Activated CD4-positive, alpha-beta T cell treated with anti-CD3 and anti-CD28 coated beads for 1 hour (primary cell): Measurements from ENCODE around the gene ATP10A.
"Not testable (repeated sequence)": the region's sequence is repeated elsewhere in the genome, so short reads cannot be mapped to it uniquely, and the experiment has no call there.

Source experiments
- DNase-seq: peaks from one replicate; pipeline ENCODE4 v3.0.0-alpha.2; 2020

ATP10A gene

DNA sequence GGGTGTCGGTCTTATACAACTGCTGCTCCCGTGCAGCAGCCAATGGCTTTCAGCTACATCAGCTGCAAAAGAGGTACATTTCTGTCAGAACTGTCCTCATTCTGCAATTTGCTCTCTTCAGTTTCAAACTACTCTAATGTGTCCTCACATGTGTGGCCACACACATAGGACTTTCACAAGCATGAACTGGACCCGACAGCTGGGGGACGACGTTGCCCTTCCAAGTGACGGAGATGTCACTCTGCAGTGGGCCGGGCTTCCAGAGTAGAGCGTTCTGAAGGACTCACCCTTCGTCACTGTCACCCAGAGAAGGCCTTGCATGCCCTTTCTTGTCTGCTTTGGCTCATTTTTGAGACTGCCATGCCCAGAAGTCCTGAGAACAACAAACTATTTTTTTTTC, 189.8 kb downstream of the ATP10A start:
- no peak for DNase-seq

- no peak for DNase-seq
Measured at GRCh38 chr15:25671132-25671531, 192.0 kb downstream of the ATP10A start.

GRCh38 chr15:25670621-25671020, 192.5 kb downstream of the ATP10A start:
- DNase-seq: no peak

GRCh38 chr15:25670025-25670554, 193.0 kb downstream of the ATP10A start:
- no peak for DNase-seq

DNA sequence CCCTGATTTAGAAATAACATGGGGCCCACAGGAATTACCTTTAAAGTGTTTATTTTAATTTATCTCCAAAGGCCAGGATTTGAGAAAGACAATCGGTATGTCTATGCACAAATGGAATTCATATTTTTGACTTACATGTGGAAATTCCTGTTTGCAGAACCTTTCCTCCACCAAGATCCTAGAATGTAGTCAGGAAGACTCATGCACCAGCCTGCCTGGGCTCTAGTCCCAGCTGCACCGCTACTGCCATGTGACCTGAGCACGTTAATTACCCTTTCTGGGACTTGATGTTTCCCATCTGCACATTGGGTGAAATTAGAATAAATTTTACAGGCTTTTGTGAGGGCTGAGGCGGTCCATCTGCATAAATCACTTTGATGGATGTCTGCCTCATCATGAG, 194.2 kb downstream of the ATP10A start:
- DNase-seq: no peak

DNA sequence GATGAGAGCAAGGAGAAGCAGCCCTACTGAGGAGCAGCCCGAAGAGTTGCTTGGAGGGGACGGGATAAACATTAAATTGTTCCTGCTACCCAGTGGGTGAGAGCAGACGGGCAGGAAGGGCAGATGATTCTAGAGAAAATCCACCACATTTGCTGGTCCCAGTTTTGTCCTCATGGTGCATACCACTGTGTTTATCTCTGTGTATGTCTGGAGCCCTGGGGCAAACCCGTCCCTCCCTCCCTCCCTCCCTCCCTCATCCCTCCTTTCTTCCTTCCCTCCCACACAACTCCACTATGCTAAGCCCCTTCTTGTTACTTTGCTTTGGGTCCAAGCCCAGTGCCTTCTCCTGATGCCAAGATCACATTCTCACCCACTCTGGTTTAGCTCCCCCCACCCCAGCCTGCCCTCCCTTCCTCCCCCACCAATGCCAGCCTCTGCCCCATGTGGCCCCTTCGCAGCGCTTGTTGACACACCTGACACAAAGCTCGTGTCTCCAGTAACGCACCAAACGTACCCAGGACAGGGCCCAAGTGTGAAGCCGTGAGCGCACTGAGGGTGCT, 194.8 kb downstream of the ATP10A start:
- no peak for DNase-seq

DNA sequence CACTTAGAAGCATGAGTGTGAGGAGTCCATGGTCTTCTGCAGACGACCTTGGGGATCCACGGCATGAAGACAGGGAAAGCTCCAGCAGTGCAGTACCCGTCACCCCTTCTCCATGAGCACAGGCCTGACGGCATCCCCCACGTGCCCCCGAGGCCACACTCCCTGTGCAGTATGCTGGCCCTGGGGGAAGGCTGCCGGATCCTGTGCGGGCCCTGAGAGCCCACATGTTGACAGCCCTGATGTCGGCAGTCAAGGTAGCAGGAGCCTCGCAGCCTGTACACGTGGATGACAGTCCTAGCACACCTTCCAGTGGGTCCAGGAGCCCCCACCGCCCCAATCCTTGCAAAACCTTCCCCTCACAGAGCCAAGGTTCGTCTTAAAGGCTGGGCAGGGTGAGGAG, 195.3 kb downstream of the ATP10A start:
- DNase-seq: no peak

- no peak for DNase-seq
Measured at GRCh38 chr15:25665913-25666312, 197.2 kb downstream of the ATP10A start.

DNA sequence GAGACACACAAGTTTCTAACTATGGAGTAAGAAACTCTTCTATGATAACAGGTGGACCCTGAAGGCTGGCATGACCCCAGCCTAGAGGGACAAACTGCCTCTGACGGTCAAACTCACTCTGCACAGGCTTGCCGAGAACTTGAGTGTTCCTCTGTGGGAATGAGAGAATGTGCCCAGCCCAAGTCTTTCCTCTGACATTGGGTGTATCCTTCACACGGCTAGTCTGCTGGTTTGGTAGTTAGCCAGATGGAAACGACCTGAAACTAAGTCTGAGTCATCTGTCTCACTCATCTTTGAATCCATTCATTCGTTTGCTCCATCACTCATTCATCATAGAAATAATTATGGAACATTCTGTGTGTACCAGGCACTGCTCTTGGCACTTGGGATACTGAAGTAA, 198.4 kb downstream of the ATP10A start:
- DNase-seq: no peak

DNA sequence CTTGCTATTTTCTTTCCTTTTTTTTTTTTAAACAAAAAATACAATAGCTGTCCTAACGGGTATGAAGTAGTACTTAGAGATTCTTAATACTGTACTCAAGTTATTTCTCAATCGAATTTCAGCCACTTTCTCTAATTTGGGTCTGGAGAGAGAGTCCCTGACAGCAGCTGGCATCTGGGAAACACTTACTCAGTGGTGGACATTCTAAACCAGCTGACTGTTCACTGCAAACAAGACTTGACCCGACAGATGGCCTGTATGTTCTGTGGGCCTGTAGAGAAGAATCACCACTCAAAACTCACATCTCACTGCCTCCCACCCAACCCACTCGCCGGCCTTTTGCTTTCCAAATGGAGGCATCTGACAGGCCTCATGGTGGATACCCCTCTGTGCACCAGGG, 199.6 kb downstream of the ATP10A start:
- no peak for DNase-seq

DNA sequence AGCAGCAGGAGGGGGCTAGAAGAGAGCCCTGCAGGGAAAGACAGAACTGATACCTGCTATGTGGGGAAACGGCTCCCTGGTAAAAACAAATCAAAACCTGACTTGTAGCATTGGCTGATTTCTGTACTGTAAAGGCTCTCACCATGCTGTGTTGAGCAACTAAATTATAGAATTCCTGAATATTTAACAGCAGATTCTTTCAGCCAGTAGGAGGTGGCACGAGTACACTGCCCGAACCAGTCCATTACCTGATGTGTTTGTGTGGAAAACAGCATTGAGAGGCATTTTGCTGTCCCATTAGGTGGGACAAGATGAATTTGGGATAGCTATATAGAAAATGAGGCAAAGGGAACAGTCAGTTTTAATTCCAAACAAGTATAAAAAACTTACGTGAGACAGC, 201.2 kb downstream of the ATP10A start:
- no peak for DNase-seq

- DNase-seq: no peak
Measured at GRCh38 chr15:25659251-25659650, 203.9 kb downstream of the ATP10A start.

GRCh38 chr15:25658560-25658959, 204.6 kb downstream of the ATP10A start:
- no peak for DNase-seq

DNA sequence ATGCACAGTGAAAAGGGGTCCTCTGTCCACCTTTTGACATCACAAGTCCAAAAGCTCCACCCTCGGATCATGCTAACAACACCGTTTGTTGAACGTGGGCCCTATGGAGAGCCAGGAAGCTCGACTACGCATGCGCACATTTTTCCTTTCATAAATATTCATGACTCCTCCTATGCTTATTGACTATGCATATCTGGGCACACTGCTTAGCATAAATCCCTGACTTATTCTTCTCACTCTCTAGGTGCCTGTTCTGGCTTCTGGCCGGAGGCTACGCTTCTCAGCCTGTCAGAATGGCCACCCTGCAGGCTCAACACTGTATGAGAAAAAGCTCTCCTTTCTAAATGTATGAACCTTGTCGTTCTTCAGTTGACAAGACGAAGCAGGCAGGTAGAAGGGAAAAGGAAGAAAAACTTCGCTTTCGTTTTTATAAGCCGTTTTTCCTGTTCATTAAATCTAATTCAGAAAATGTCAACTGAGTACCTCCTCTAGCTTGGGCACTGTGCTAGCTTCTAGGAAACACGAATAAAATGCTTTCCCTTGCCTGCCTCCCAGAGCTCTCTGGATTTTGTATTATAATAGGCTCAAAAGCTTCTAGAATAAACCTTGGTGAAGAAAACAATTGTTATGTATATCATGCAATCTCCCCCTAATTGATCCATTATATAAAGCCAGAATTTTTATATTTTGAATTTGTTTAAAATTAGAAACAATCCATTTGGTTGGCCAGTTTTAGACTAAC, 207.7 kb downstream of the ATP10A start:
- no peak for DNase-seq

DNA sequence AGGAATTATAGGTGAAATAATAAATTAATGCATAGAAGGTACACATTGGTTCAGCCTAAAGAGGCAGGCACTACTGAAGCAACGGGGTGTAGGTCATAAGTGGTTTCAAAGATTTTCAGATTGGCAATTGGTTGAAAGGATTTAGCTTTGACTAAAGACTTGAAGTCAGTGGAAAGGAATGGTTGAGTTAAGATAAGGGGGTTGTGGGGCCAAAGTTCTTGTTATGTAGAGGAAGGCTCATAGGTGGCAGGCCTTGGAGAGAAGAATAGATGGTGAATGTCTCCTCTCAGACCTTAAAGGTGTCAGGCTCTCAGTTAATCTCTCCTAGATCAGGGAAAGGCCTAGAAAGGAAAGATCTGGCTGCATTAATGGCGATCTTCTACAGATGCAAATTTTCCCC, 209.8 kb downstream of the ATP10A start:
- no peak for DNase-seq

DNA sequence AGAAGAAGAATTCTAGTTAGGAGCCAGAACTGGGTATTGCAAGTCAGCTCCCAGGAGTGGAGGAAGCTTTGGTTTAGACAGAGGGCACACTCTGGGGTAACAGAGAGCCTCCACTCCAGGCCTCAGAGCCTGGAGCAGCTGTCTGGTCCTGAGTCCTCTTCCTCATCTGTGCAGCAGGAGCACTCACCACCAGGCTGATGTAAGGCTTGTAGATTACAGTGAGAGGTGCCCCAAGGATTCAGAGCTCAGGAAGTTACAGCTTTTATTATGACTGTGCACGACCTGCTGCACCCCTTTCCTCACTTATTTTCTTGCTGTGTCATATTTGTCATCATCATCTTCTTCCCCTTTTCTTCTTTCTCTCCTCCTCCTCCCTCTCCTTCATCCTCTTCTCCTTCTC, 210.4 kb downstream of the ATP10A start:
- no peak for DNase-seq

DNA sequence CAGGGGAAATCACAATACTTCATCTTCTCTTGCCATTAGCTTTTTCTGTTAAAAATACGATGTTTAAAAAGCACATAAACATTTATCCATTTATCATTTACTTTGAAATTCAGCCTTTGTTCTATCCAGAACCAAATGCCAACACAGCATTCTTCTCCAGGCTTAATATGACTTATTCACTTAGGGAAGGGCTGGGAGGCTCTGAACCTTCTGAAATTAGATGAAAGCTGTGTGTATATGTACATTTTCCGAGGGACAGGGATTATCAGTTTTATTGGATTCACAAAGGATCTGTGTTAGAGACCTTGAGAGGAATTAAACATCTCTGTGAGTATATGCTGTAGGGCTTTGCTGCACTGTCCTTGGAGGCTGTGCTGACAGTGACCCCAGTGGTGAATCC, 213.7 kb downstream of the ATP10A start:
- DNase-seq: no peak

DNA sequence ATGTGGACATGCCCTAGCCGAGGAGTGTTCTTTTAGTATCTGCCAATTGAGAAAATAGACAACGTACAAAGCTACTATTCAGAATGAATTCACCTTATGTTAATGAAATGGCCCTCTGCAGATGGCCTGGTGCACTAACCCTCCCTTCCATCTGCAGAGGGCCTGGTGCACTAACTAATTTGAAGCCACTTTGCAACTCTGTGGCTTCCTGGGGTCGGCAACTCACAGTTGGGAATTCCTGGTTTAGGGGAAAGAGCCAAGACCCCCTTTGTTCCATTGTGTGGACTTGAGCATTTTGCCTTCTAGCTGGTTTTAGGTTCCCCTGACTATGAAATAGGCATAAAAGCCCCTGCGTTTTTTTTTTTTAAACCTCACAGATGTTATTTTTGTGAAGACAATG, 220.0 kb downstream of the ATP10A start:
- no peak for DNase-seq

GRCh38 chr15:25641762-25642161, 221.4 kb downstream of the ATP10A start:
- no peak for DNase-seq

DNA sequence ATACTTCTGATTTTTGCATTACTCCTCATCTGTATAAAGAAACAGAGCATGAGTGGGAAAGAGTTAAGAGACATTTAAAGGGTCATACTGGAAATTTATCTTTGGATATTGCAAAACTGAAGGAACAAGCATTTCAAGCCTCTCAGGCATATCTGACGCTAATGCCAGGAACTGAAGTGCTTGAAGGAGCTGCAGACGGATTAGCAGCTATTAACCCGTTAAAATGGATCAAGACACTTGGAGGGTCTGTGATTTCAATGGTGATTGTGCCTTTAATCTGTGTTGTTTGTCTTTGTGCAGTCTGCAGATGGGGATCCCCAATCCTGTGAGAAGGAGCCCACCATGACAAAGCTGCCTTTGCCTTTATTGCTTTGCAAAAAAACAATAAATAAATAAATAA, 221.8 kb downstream of the ATP10A start:
- DNase-seq: no peak

- DNase-seq: not testable (repeated sequence)
Measured at GRCh38 chr15:25640959-25641358, 222.2 kb downstream of the ATP10A start.

- DNase-seq: no peak
Measured at GRCh38 chr15:25640381-25640780, 222.7 kb downstream of the ATP10A start.

- not testable (repeated sequence) for DNase-seq
Measured at GRCh38 chr15:25636486-25636885, 226.6 kb downstream of the ATP10A start.

- DNase-seq: no peak
Measured at GRCh38 chr15:25635191-25635590, 227.9 kb downstream of the ATP10A start.

DNA sequence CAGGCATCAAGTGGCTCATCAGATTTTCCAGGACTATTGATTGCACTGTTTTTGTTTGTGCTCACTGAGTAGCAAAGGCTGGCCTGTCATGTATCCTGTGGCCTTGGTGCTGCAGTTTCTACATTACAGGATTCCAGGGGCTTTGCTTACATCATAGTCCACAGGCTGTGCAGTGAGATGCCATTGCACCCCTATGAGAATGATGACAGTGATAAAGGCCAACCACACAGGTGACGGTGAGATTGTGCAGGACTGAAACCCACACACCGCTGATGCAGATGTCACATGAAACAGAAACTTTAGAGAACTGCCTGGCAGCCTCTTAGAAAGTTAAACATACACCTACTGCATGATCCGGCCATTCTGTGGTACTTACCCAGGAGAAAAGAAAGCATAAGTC, 229.3 kb downstream of the ATP10A start:
- no peak for DNase-seq
